Esophagus squamous epithelium (tissue), 4 donors: ENCODE data around the gene CLP1.

ENCODE experiments used
- POLR2A ChIP-seq, 4 donors: fragments of 450-650 bp; IDR thresholded peaks; one replicate each; pipeline ENCODE4 v1.6.1; 2017; ENCODE audit warnings: antibody characterized with exemption in 4 of 4, mild to moderate bottlenecking in 4 of 4, moderate library complexity in 3 of 4
- TF ChIP-seq, protein P1 (sequence below), 6 experiments: fragments of 450-650 bp in 4 of 6; fragments of 200-600 bp in 2 of 6; sonication (generic) in 2 of 6; IDR thresholded peaks; one replicate each; pipeline ENCODE4 v1.5.1; 2016 to 2019; ENCODE audit warnings: antibody characterized with exemption in 6 of 6, mild to moderate bottlenecking in 4 of 6, moderate library complexity in 4 of 6

DNA sequence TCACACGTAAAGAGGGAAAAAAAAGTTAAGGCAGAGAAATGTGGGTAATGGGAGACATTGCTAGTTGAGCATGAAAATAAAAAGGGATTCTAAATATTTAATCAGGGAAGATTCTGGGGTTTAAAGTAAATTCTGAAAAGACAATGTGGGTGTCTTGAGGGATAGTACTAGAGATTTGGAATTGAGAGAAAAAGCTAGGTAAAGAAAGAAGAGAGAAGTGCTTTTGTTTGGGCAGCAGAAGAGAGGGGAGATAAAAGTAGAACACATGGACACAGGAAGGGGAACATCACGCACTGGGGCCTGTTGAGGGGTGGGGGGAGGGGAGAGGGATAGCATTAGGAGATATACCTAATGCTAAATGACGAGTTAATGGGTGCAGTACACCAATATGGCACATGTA is 4.4 kb upstream of the CLP1 start:
- TF ChIP-seq, protein P1, sequence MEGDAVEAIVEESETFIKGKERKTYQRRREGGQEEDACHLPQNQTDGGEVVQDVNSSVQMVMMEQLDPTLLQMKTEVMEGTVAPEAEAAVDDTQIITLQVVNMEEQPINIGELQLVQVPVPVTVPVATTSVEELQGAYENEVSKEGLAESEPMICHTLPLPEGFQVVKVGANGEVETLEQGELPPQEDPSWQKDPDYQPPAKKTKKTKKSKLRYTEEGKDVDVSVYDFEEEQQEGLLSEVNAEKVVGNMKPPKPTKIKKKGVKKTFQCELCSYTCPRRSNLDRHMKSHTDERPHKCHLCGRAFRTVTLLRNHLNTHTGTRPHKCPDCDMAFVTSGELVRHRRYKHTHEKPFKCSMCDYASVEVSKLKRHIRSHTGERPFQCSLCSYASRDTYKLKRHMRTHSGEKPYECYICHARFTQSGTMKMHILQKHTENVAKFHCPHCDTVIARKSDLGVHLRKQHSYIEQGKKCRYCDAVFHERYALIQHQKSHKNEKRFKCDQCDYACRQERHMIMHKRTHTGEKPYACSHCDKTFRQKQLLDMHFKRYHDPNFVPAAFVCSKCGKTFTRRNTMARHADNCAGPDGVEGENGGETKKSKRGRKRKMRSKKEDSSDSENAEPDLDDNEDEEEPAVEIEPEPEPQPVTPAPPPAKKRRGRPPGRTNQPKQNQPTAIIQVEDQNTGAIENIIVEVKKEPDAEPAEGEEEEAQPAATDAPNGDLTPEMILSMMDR (IDR thresholded peaks at IDR 0.05) = no peak
- no peak for TF ChIP-seq POLR2A (IDR thresholded peaks at IDR 0.05)
